Activated naive CD8-positive, alpha-beta T cell treated with anti-CD3 and anti-CD28 coated beads, Interleukin-2, amount 50 U/mL, for 16 hours (primary cell): ENCODE data around the gene CACNA1G.

ENCODE experiments used
- DNase-seq: peaks from one replicate; pipeline ENCODE4 v3.0.0-alpha.2; 2020; ENCODE audit warnings: low read depth, low spot score

CACNA1G gene

DNA sequence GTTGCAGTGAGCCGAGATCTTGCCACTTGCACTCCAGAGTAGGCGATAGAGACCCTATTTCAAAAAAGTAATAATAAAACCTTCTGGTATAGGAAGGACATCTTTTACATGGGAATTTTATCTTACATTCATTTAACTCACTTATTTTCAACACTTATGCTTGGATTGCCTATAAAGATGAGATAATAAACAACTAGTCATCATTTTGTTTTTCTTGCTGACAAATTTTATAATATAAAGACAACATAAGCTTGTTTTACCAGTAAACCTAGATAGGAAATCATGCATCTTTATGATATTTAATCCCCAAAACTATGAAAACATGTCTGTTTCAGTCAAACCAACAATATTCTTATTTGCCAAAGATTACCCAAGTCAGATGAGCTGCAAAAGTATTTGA lies 91.1 kb downstream of the CACNA1G start:
- no peak for DNase-seq

DNA sequence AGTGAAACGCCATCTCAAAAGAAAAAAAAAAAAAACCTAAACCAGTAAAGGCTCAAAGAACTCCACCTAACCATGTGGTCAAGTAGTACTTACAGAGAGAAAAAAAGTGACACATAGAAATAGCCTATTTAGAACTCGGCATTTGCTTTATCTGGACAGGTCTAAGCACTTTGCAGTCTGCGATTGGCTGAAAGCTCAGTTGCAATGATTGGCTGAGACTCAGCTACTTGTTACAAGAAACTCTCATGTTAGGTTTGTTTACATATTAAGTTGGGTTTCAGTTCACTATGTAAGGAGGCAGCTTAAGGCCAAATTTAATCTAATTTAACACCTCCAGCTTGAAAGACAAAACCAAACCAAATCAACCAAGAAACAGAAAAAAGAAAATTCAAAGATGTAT lies 93.2 kb downstream of the CACNA1G start:
- no peak for DNase-seq

DNA sequence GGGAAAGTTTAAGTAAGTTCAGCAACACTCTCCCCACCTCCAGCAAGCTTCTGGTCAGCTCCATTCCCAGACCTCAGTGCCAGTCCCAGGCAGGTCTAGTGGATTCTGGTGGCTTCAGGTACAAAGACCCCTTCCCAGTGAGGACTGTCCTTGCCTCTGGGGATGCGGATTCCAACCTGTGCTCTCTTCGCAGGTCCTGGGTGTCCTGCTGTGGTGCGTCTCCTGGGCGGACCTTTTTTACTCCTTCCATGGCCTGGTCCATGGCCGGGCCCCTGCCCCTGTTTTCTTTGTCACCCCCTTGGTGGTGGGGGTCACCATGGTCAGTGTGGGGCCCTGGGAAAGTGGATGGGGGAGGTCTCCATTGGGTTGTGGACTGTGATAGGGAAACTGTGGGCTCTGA lies 96.0 kb downstream of the CACNA1G start:
- no peak for DNase-seq

DNA sequence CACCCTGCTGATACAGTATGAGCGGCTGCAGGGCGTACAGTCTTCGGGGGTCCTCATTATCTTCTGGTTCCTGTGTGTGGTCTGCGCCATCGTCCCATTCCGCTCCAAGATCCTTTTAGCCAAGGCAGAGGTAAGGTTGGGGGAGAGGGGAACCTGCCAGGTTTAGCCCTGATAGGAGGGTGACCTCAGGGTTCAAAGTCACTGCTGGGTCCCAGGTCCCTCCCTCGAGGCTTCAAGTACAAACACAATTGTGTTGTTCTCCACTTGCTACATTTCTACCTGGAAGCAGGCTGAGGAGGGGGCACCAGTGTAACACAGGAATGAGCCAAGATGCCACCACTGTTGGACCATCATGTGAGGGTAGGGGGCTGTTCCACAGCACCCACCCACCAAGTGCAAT lies 96.5 kb downstream of the CACNA1G start:
- no peak for DNase-seq

DNA sequence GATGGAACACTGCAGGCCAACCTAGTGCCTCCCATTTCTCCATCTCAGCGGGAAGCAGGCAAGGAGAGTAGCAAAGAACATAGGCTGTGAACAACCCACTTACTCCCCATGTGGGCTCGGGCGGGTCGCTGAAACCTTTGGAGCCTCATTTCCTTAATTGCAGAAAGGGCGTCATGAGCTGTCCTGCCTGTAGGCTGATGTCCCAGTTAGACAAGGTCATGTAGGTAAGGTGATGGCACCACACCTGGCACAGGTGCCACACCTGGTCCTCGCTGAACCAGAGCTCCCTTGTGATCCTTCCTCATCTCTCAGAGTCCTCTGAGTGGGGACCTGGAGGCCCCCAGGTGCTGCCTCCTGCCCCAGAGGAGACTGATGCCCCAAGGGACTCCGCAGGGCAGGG lies 97.1 kb downstream of the CACNA1G start:
- DNase-seq, result no peak

DNA sequence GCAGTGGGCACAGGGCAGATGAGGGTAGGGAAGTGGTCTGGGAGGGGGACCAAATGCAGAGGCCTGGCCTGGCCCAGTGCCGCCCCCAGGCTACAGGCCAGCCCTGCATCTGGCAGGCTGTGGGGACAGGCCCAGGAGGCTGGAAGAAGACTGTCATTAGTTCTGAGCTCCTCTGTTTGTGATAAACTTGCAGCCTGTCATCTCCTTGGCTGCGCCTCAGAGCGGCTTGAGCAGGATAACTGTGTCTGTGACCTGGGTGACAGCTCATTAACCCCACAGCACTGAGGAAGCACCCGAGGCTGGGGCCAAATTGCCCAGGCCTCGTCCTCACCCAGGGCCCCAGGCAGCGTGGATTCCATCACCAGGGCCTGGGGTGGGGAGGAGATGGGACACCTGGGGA lies 98.1 kb downstream of the CACNA1G start:
- no peak for DNase-seq

DNA sequence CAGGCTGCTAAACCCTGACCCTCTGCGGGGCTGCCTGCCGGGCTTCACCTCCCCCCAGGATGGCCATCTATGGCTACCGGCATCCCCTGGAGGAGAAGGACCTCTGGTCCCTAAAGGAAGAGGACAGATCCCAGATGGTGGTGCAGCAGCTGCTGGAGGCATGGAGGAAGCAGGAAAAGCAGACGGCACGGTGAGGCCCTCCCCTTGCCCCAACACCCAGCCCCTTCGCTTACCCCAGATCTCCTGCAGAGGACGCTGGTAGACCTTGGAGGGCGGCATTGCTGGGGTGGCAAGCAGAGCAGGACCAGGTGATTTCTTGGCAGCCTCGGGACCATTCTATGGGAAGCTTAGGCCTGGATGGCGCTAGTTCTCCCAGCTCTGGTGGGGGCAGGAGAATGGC lies 98.7 kb downstream of the CACNA1G start:
- DNase-seq, result no peak

DNA sequence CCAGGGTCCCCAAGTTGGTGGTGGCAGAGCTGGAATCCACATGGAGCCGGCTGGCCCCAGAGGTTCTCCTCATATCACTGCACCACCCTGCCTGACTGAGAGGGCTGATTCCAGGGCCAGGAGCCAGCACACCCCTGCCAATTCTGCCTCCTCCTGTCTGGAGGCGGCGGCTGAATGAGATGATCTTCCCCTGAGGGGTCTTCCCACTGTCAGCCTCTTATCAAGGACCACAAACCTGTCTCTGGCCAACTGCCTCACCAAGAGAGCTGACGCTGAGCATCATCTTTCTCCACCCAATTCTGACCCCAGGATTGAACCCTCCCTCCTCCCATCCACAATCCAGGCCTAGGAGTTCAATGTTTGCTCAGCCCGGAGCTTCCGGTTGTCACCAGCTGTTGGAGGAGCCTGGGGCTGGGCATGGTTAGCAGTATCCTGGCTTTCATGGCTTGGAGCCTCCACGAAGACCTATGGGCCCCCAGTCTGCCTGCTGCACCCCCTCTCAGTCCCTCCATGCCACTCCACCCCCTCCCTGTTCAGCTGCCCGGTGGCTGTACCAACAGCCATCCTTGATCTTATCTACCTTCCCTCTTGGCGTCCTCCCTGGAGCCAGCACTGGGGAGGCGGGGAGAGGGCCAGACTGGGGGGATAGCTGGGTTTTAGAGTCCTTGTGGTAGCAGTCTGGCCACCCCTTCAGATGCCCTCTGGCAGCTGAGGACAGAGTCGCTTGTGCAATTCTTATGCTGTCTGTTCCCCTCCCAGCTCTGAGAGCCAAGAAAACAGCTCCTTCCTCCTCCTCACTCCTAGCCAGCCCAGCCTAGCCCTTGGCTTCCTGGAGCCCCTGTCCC lies 99.7 kb downstream of the CACNA1G start:
- DNase-seq, result no peak

DNA sequence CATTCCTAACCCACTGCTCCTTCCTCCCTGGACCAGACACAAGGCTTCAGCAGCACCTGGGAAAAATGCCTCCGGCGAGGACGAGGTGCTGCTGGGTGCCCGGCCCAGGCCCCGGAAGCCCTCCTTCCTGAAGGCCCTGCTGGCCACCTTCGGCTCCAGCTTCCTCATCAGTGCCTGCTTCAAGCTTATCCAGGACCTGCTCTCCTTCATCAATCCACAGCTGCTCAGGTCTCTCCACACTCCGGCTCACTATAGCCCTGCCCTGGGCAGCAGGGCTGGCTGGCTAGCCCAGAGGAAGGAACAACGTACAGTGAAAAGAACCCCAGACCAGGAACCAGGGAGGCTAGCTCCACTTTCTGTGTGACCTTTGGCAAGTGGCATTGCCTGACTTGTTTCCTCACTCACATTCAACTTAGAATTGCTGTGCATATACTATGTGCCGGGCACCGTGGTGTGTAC lies 100.4 kb downstream of the CACNA1G start:
- no peak for DNase-seq

DNA sequence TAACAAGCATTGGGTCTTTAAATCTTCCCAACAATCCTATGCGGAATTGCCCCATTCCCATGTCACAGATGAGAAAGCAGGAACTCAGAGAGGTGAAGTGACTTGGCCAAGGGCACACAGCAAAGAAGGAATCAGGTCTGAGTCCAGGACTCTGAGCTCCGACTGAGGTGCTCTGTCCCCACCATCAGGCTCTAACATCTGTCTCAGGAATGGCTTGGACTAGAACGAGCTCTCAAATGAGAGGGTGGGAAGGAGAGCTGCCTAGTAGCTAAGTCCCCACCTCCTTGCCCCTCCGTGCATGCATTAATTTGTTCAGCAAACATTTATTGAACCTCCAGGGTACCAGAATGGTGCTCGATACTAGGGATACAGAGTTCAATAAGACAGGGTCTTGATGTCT lies 100.8 kb downstream of the CACNA1G start:
- no peak for DNase-seq

DNA sequence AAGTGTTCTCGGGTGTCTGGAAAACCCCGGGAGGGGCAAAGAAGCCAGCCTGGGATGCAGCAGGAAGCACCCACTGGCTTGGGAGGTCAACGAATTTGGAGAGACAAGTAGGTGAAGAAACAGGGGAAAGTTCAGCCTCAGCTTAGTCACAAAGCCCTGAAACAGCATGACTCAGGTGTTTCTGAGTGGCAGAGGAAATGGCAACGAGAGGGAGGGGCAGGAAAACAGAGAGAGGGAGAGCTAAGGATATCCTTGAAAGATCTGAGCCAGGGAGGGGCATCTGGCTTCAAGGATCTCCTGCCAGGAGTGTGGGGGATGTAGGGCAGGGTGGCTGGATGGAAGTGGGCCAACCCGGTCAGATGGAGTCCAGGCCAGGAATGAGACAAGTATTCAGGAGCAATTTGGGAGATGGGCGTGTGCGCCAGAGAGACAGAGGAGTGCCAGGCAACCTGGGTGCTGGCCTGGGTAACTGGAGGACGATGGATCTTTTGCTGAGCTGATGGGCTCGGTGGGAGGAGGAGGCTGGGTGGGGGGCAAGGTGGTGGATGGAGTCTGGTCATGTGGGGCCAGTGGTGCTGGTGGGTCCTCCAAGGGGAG lies 101.4 kb downstream of the CACNA1G start:
- DNase-seq, result no peak

DNA sequence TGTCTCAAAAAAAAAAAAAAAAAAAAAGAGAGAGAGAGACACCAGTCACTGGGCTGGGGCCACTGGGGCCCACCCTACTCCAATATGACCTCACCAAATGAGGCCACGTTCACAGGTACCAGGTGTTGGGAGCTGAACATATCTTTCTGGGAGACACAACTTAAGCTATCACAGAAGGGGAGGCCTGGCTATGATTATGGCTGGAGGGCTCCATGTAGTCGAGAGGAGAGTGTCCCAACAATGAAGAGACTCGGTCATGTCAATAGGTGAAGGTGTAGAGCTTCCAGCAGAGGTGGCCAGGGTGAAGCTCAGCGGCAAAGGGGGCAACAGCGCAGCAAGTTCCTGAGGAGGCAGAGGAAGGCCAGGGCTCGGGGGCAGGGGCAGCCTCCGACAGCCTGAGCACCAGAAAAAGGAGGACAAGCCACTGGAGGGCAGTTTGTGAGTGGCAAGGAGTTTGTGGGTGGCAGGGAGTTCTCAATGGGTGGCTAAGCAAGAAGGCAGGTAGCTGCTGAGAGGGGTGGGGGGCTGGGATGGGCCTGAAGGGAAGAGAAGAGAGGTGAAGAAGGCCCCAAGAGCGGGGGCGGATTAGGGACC lies 102.2 kb downstream of the CACNA1G start:
- DNase-seq, result no peak

DNA sequence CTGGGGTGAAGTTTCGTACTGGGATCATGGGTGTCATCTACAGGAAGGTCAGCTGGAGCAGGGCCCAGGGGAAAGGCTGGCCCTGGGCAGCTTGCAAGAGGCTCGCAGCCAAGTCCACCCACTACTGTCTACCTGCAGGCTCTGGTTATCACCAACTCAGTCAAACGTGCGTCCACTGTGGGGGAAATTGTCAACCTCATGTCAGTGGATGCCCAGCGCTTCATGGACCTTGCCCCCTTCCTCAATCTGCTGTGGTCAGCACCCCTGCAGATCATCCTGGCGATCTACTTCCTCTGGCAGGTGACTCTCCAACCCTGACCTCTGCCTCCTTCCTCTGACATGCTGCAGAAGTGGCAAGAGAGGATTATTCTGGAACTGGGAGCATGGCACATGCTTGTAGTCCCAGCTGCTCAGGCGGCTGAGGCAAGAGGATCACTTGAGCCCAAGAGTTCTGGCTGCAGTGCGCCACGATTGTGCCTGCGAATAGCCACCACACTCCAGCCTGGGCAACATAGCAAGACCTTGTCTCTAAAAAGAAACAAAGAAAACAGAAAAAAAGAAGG lies 103.4 kb downstream of the CACNA1G start:
- no peak for DNase-seq

DNA sequence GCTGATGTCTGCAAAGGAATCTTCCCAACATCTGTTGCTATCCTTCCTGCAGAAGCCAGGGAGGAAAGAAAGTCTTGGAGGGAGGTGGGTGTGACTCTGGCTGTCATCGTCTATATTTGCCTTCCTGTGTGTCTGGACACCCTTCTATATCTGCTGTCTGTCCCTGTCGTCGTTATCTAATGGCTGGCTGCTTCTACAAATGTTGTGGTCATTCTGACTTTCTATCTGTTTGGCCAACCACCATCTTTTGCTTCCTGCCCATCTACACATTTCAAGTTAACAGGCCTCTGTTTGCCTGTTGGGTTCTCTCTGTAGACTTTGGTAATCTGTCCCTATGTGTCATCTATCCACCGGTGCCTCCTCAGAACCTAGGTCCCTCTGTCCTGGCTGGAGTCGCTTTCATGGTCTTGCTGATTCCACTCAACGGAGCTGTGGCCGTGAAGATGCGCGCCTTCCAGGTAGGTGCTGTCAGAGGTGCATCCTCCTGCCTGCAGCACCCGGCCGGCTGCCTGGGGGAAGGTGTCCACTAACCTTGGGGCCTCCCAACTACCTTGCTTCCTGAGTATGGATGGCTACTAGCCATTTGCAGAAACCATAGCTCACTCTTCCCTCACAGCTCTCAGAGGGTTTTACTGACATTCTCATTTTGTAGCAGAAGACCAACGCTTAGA lies 104.4 kb downstream of the CACNA1G start:
- DNase-seq, result no peak

DNA sequence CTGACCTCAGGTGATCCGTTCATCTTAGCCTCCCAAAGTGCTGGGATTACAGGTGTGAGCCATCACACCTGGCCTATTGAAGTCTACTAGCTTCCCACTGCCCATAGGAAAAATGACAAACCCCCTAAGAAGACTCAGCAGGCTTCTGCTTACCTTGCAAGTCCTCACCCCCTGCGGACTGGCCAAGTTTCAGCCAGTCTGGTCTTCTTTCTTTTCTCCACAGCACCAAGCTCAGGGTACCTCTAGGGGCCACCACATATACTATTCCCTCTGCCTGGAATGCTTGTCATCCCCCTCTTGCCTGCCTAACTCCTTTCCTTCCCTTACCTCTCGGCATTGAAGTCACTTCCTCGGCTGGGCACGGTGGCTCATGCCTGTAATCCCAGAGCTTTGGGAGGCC lies 105.3 kb downstream of the CACNA1G start:
- no peak for DNase-seq

DNA sequence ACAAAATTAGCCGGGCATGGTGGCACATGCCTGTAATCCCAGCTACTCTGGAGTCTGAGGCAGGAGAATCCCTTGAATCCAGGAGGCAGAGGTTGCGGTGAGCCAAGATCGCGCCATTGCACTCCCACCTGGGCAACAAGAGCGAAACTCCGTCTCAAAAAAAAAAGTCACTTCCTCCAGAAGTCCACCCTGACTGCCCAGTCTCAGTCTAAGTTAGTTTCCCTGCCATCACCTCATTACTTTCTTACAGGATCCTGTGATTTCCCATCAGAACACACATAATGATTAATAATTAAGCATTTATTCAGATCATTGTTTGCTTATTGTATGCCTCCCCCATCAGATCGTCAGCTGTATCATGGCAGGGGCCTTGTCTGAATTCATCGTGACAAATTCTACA lies 105.8 kb downstream of the CACNA1G start:
- no peak for DNase-seq

DNA sequence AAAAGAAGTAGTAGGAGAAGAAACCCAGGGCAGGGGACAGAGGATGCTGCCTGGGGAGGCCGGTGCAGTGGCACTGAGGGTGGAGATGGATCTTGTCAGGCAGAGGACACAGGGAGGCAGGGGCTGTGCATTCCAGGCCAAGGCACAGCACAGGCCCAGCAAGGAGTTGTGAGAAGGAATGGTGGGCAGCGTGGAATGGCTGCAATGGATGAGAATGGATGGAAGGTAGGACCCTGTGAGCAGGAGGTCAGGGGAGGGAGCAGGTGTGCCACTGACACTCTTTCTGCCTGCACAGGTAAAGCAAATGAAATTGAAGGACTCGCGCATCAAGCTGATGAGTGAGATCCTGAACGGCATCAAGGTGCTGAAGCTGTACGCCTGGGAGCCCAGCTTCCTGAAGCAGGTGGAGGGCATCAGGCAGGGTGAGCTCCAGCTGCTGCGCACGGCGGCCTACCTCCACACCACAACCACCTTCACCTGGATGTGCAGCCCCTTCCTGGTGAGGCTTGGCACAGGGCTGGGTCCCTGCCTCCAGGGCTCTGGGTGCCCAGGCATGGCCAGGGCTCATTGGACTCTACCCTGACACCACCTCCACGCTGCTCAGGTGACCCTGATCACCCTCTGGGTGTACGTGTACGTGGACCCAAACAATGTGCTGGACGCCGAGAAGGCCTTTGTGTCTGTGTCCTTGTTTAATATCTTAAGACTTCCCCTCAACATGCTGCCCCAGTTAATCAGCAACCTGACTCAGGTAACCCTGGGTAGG lies 106.9 kb downstream of the CACNA1G start:
- DNase-seq, result no peak

DNA sequence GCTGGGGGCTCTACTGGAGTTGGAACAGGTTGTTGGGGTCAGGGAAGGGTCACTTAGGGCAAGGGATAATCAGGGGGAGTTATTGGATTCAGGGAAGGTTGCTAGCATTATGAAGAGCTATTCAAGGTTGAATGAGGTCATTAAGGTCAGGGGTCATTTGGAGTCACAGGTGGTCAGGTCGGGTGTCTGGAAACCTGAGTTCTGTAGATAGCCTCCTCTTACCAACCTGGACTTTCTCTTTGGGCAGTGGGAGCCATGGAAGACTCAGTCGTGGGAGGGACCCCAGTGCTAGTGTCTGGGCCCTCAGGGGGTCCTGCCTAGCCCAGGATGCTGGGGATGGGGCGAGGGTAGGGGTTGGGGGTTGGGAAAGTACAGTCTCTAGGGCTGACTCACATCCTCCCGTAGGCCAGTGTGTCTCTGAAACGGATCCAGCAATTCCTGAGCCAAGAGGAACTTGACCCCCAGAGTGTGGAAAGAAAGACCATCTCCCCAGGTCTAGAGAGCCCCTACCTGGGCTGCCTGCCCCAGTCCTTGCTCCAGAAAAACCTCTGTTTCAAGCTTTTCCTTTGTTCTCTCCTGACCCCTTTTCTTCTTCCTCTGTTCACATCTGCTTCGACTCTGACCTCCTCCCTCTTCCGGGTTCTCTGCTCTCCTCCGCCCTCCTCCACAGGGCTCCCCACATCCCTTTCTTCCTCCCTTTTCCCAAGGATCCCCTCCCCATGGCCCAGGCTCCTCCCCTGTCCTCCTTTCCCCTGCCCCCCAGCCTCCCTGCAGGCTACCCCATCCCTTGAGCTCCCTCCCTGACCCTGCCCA lies 107.7 kb downstream of the CACNA1G start:
- DNase-seq, result no peak

DNA sequence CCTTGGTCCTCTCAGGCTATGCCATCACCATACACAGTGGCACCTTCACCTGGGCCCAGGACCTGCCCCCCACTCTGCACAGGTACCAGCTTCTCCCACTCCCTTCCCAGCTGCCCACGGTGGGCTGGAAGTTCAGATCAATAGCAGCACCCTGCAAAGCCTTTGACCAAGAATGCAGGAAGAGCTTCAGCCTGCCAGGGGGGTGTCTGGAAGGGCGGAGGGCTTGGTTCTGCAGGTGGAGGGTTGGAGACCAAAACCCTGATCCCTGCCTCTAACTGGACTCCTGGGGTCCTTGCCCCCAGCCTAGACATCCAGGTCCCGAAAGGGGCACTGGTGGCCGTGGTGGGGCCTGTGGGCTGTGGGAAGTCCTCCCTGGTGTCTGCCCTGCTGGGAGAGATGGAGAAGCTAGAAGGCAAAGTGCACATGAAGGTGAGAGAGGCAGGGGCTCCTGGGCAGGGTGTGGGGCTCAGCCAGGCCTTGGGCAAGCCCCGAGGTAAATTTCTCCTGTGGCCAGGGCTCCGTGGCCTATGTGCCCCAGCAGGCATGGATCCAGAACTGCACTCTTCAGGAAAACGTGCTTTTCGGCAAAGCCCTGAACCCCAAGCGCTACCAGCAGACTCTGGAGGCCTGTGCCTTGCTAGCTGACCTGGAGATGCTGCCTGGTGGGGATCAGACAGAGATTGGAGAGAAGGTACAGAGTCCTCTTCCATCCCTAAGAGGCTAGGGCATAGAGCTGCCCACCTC lies 108.5 kb downstream of the CACNA1G start:
- DNase-seq, result no peak

DNA sequence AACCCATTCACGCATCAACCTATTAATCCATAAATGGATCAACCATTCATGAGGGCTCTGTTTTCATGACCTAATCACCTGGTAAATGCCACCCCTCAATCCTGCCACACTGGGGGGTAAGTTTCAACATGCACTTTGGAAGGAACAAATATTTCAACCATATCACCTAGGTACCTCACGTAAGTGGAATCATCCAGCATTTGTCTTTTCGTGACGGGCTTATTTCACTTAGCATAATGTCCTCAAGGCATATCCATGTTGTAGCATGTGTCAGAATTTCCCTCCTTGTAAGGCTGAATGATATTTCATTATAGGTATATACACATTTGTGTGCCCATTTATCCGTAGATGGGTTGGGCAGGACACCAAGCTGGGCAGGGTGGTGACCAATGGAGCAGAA lies 111.6 kb downstream of the CACNA1G start:
- no peak for DNase-seq
